LNCaP clone FGC (cell line): ENCODE data around the gene SLC36A4.

ENCODE experiments used
- DNase-seq: peaks from one replicate; pipeline ENCODE4 v3.0.0-alpha.2; 2011; ENCODE audit warnings: low read depth
- H3K4me3 ChIP-seq: 2 replicates; pipeline ENCODE4 v1.5.1; 2011; ENCODE audit warnings: mild to moderate bottlenecking, low read depth, low read length, control low read depth
- TF ChIP-seq, protein P1 (sequence below): IDR thresholded peaks from 2 replicates; pipeline ENCODE4 v1.5.1; 2012; ENCODE audit warnings: mild to moderate bottlenecking; ENCODE audit not compliant: control insufficient read depth, insufficient read depth; ENCODE audit errors: extremely low read depth

SLC36A4 gene

GRCh38 chr11:93229876-93230275 is 32.1 kb upstream of the SLC36A4 start:
- H3K4me3 ChIP-seq, result no peak overlapping the region
- TF ChIP-seq, protein P1, sequence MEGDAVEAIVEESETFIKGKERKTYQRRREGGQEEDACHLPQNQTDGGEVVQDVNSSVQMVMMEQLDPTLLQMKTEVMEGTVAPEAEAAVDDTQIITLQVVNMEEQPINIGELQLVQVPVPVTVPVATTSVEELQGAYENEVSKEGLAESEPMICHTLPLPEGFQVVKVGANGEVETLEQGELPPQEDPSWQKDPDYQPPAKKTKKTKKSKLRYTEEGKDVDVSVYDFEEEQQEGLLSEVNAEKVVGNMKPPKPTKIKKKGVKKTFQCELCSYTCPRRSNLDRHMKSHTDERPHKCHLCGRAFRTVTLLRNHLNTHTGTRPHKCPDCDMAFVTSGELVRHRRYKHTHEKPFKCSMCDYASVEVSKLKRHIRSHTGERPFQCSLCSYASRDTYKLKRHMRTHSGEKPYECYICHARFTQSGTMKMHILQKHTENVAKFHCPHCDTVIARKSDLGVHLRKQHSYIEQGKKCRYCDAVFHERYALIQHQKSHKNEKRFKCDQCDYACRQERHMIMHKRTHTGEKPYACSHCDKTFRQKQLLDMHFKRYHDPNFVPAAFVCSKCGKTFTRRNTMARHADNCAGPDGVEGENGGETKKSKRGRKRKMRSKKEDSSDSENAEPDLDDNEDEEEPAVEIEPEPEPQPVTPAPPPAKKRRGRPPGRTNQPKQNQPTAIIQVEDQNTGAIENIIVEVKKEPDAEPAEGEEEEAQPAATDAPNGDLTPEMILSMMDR, result no peak
- DNase-seq, result no peak

DNA sequence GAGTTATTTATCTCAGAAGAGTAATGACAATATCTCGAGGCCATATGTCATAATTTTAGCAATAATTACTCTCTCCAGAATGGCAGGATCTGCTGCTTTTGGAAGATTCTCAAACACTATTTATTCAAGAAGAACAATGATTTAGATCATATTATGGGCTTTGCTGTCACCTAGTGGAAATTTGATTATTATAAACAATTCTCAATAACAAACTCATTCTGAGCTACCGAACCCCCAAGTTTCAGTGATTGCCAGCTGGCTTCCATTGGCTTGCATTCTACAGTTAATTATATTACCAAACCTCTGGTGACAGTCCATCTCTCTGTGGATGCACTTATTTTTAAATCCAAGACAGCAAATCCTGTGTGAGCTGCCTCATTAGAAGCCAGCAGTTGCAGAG is 27.9 kb upstream of the SLC36A4 start:
- DNase-seq, result peak; percentile 33
- H3K4me3 ChIP-seq, result no peak overlapping the region
- TF ChIP-seq, protein P1, result peak; percentile 52

- H3K4me3 ChIP-seq, result no peak overlapping the region
- TF ChIP-seq, protein P1, result no peak
- DNase-seq, result no peak
Measured at GRCh38 chr11:93221539-93221938, 23.7 kb upstream of the SLC36A4 start.

GRCh38 chr11:93220078-93220477 is 22.3 kb upstream of the SLC36A4 start:
- no peak for DNase-seq
- H3K4me3 ChIP-seq, result no peak overlapping the region
- TF ChIP-seq, protein P1, result no peak

DNA sequence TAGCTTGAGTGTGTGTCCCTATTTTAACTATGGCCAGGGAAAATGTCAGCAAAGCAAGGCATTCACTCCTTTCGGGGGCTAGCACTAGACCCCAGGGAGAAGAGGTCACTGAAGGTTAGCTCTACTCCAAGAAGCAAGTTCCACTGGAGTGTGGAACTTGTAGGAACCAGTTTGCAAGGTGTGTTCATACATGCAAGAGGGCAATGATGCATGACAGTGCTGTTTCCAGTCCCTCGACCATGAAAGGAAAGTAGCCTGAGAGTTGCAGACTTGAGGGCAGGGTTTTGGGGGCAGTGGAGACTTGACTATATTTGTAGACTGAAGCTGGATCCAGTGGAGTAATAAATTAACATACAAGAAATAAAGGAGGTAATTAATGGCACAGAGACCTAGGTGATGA is 21.6 kb upstream of the SLC36A4 start:
- TF ChIP-seq, protein P1, result no peak
- H3K4me3 ChIP-seq, result no peak overlapping the region
- DNase-seq, result no peak

DNA sequence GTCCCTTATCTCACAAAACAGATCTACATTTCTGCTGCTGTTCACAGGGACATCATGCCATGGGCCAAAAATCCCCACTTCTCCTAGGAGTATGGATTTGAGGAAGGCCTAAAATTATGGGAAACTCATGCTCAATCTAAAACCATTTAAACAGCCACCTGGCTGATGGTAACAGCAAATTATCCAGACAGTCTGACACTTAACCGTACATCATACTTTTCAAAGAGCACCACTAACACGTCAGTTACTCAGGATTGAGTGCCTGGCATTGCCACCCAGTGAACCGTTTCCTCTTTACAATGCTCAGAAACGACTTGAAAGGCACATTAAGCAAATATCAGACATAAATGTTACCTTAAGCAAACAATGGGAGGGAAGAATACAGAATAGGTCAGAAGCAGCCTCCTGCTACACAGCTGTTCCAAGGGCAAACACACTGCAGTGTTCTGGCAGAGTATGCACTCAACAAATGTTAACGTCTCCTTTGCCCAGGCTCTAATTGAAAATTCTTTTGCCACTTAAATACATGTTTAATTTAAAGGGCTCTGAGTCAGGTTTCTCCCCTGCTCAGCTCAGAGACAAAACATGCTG is 18.8 kb upstream of the SLC36A4 start:
- no peak for DNase-seq
- H3K4me3 ChIP-seq, result no peak overlapping the region
- TF ChIP-seq, protein P1, result no peak

DNA sequence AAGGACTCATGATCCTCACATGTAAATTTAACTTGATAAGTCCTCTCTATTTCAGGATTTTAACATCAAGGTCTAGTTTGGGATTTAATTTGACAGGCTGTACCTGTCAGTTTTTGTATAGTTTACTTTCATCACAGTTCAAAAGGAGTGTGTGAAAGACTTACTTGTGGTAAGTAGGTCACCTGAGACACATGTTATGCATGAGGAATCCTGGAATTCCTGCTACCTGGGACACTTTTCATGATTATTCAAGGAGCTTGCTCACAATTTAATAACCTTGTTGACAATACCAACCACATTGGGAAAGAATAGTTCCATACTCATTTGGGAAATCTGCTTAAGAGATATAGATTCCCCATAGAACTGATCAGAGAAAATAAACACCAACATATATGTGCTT is 15.8 kb upstream of the SLC36A4 start:
- H3K4me3 ChIP-seq, result no peak overlapping the region
- TF ChIP-seq, protein P1, result no peak
- no peak for DNase-seq
